ENCODE results near the gene ARHGEF4. TPM values are rescaled to one million over a fixed set of nuclear protein-coding genes. Genes with fewer than 3 reads are reported as not detected.

Gene ARHGEF4
- total RNA-seq, 2 experiments from 2014 or later, result 0.40 to 0.47 TPM

DNA sequence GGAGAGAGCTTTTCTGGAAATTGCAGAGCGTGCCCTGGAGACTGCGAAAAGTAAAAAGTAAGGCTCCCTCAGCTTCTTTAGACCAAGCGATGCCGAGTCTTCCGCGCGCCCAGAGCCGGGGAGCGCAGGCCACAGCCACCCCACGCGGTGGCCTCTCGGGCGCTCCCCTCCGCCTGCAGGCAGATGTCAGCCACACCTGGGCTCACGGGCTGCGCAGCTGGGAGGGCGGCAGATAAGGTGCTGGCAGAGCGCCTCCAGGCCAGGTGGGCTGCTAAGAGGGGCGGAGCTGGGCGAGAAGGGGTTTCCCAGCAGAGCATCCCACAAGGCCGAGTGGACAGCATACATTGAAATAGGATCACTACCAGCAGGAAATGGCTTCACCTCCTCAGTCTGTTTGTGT, 81.7 kb downstream of the ARHGEF4 start:
- CTCF ChIA-PET, result no interaction called here
- Mint-ChIP-seq H3K9me3 (no peaks in the 10 kb centered on the region), H3K27me3 (peaks cover 11% of the 10 kb centered on the region), H3K27ac (no peak overlapping the region), H3K4me3 (no peak overlapping the region), H3K36me3 (ENCODE audit: low read depth) (no peaks in the 10 kb centered on the region), H3K4me1 (no peaks in the 10 kb centered on the region)
- no peak for DNase-seq
- POLR2A ChIA-PET, result interaction anchor here (0.6 kb wide), 1 partner anchor 56 kb away, joined by 4 read pairs; no protein-coding TSS in a partner anchor

DNA sequence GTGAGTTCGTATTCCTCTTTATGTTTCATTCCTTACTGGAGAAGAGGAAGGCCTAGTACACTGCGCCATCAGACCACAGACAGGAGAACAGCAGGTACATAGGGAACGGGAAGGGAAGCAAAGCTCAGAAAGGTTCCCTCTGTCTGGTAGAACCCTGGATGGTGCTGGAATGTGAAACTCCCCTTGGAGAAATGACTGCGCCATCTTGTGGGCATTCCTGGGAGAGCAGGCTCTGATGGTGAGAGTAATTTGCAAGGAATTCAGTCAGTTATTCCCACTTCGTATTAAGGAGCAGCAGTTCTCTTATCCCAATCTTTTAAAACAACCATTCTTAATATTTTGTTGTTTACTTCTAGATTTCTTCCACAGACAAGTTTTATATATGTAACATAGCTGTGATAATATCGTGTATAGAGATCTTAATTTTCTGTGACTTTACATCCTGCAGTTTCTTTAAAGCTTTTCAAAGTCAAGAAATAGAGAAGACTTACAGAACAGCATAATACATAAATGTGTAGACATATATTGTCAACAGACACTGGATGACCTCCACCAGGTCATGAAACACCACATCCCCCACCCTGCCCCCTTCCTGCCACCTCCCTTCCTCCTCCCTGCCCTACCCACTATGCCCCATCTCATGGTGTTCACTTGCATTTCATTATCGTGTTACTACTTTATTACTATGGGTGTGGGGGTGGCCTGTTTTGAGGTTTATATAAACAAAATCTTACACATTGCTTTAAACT, 83.9 kb downstream of the ARHGEF4 start:
- Mint-ChIP-seq H3K4me3 (no peak overlapping the region), H3K36me3 (ENCODE audit: low read depth) (no peaks in the 10 kb centered on the region), H3K4me1 (no peaks in the 10 kb centered on the region), H3K27ac (no peak overlapping the region), H3K9me3 (no peaks in the 10 kb centered on the region), H3K27me3 (peaks cover 7% of the 10 kb centered on the region)
- peak; percentile 50 for DNase-seq
- POLR2A ChIA-PET, result no interaction called here
- CTCF ChIA-PET, result interaction anchor here (2.6 kb wide), 1 partner anchor 124 kb away, joined by 11 read pairs; no protein-coding TSS in a partner anchor

DNA sequence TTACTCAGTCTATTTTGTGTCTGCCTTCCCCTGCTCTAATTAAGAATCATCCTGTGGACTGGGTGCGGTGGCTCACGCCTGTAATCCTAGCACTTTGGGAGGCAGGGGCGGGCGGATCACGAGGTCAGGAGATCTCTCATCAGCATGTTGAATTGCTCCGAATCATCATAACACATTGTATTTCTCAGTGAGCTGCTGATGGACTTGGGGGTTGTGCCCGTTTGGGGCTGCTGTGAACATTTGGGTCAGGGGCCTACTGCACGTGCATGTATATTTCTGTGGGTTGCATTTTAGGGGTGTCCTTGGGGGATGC, 84.4 kb downstream of the ARHGEF4 start:
- H3K27me3 Mint-ChIP-seq, result peaks cover 11% of the 10 kb centered on the region
- H3K4me3 Mint-ChIP-seq, result no peak overlapping the region
- no peak for DNase-seq
- no peaks in the 10 kb centered on the region for H3K36me3 Mint-ChIP-seq (ENCODE audit: low read depth)
- no peaks in the 10 kb centered on the region for H3K9me3 Mint-ChIP-seq
- no peak overlapping the region for H3K27ac Mint-ChIP-seq
- ChIA-PET CTCF (interaction anchor here (2.6 kb wide), 1 partner anchor 124 kb away, joined by 11 read pairs; no protein-coding TSS in a partner anchor), POLR2A (no interaction called here)
- no peaks in the 10 kb centered on the region for H3K4me1 Mint-ChIP-seq

DNA sequence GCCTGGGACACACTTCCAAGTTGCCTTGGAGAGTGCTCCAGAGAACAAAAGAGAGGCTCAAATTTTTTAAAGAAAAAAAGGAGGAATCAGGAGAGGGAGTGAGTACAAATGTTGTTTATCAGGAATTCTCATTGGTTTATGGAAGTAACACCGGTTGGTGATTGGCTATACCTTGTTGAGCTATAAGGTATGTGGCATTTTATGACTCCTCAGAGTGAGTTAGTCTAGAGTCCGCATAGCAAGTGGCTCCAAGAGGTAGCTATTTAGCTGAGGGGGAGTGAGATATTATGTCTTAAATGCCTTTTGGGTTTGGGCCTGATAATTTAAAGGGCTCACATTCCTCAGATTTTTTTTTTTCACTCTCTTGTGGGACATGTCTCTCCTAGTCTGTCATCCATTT, 85.7 kb downstream of the ARHGEF4 start:
- Mint-ChIP-seq H3K36me3 (ENCODE audit: low read depth) (no peaks in the 10 kb centered on the region), H3K9me3 (no peaks in the 10 kb centered on the region), H3K4me3 (no peak overlapping the region), H3K4me1 (no peaks in the 10 kb centered on the region), H3K27me3 (peaks cover 17% of the 10 kb centered on the region), H3K27ac (no peak overlapping the region)
- ChIA-PET CTCF (interaction anchor here (0.6 to 2.6 kb wide), 5 partner anchors 46 to 396 kb away, joined by 3 to 11 read pairs (median 3); no protein-coding TSS in a partner anchor), POLR2A (no interaction called here)
- no peak for DNase-seq

DNA sequence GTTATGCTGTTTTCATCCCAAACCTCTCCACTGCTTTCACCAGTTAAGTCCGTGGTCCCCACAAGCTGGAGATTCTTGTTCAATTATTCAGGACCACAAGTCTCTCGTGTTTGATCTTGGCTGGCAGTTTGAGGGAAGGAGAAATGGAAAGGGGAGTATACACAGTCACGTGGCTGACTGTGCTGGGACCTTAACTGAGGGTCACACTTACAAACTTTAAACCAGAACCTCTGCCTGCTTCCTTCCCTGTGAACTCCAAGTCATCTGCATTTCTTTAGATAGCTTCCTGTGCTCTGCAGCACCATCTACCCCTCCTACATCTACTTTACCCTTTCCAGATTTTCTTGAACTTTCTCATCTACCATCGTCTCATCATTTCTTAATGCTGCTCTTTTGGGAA, 91.7 kb downstream of the ARHGEF4 start:
- no peak for DNase-seq
- Mint-ChIP-seq H3K9me3 (no peaks in the 10 kb centered on the region), H3K4me1 (no peaks in the 10 kb centered on the region), H3K4me3 (no peak overlapping the region), H3K36me3 (ENCODE audit: low read depth) (no peaks in the 10 kb centered on the region), H3K27me3 (peaks cover 29% of the 10 kb centered on the region), H3K27ac (no peak overlapping the region)
- CTCF ChIA-PET, result interaction anchor here (1.2 kb wide), 1 partner anchor 16 kb away, joined by 3 read pairs; no protein-coding TSS in a partner anchor
- POLR2A ChIA-PET, result no interaction called here

DNA sequence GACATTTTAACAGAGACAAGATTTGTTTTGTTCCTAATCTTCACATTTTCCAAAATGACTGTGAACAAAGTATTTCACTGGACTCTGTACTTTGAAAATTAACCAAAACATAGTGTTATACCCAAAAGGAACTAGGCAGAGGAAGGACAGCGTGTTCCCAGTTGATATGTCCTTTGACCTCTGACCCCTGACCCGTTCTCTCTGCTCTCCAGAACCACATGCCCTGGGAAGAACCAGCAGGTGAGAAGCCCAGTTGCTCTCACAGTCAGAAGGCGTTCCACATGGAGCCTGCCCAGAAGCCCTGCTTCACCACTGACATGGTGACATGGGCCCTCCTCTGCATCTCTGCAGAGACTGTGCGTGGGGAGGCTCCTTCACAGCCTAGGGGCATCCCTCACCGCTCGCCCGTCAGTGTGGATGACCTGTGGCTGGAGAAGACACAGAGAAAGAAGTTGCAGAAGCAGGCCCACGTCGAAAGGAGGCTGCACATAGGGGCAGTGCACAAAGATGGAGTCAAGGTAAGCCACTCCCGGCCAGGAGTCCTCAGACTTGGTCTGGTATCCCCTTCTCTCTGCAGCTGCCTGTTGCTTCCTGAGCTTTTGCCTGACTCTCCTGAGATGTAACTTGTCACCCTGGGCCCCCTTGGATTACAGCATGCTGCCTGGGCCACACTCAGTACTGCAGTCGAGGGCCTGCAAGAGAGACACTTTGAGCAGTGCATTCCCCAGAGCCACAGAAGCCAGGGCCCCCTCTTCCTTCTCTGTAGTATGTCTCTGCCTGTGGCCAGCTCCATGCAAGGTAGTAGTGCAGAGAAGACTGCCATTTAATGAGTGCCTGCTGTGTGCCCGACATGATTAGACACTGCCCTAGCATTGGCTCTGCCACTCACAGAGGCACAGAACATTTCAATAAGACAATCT, 94.3 kb downstream of the ARHGEF4 start:
- Mint-ChIP-seq H3K27ac (no peak overlapping the region), H3K4me1 (no peaks in the 10 kb centered on the region), H3K27me3 (peaks cover 38% of the 10 kb centered on the region), H3K36me3 (ENCODE audit: low read depth) (no peaks in the 10 kb centered on the region), H3K4me3 (no peak overlapping the region), H3K9me3 (no peaks in the 10 kb centered on the region)
- POLR2A ChIA-PET, result no interaction called here
- CTCF ChIA-PET, result no interaction called here
- no peak for DNase-seq

DNA sequence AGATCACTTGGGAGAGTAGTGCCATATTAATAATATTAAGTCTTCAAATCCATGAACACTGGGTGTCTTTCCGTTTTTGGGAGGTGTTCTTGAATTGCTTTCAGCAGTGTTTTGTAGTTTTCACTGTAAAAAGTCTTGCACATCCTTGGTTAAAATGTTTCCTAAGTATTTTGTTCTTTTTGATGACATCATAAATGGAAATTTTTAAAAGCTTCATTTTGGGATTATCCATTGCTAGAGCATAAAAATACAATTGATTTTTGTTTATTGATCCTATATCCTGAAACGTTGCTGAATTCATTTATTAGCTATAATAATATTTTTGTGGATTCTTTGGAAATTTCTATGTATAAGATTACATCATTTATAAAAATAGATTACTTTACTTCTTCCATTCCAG, 96.8 kb downstream of the ARHGEF4 start:
- Mint-ChIP-seq H3K27ac (no peak overlapping the region), H3K4me1 (no peaks in the 10 kb centered on the region), H3K9me3 (peaks cover 6% of the 10 kb centered on the region), H3K4me3 (no peak overlapping the region), H3K27me3 (peaks cover 32% of the 10 kb centered on the region), H3K36me3 (ENCODE audit: low read depth) (no peaks in the 10 kb centered on the region)
- DNase-seq, result no peak
- ChIA-PET POLR2A (no interaction called here), CTCF (no interaction called here)

DNA sequence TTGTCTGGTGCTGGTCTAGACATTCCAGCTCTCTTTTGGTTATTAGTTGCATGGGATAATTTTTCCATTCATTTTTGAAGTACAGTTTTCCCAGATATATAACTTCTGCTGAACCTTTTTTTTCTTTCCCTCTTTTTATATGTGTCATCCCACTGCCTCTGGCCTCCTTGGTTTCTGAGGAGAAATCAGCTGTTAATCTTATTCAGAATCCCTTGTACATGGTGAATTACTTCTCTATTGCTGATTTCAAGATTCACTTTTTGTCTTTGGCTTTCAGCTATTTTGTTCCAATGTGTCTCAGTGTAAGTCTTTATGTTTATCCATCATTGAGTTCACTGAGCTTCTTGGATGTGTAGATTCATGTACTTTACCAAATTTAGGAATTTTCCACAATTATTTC, 99.7 kb downstream of the ARHGEF4 start:
- CTCF ChIA-PET, result no interaction called here
- Mint-ChIP-seq H3K4me3 (no peak overlapping the region), H3K4me1 (no peaks in the 10 kb centered on the region), H3K27ac (no peak overlapping the region), H3K9me3 (peaks cover 9% of the 10 kb centered on the region), H3K27me3 (peaks cover 34% of the 10 kb centered on the region), H3K36me3 (ENCODE audit: low read depth) (no peaks in the 10 kb centered on the region)
- no peak for DNase-seq
- POLR2A ChIA-PET, result no interaction called here

DNA sequence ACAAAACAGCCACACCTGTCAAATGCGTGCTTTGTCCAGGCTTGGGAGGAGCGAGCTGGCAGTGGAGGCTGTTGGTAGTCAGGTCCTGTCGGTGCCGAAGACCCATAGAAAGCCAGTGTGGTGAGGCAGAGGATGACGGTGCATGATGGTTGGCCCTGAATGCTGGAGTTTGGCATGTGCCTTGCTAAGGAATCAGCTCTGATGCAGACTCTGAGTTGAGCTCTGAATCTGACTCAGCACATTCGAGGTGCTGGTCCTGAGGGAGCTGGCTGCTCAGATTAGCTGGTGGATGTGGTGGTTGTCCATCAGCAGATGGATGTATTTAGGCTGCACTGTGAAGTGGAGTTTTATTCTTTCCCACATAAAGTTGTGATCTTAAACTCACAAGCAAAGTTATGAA, 111.3 kb downstream of the ARHGEF4 start:
- POLR2A ChIA-PET, result no interaction called here
- Mint-ChIP-seq H3K36me3 (ENCODE audit: low read depth) (peaks cover 5% of the 10 kb centered on the region), H3K27me3 (peaks cover 13% of the 10 kb centered on the region), H3K9me3 (peaks cover 26% of the 10 kb centered on the region), H3K4me1 (peaks cover 16% of the 10 kb centered on the region), H3K27ac (no peak overlapping the region), H3K4me3 (no peak overlapping the region)
- no peak for DNase-seq
- CTCF ChIA-PET, result no interaction called here

DNA sequence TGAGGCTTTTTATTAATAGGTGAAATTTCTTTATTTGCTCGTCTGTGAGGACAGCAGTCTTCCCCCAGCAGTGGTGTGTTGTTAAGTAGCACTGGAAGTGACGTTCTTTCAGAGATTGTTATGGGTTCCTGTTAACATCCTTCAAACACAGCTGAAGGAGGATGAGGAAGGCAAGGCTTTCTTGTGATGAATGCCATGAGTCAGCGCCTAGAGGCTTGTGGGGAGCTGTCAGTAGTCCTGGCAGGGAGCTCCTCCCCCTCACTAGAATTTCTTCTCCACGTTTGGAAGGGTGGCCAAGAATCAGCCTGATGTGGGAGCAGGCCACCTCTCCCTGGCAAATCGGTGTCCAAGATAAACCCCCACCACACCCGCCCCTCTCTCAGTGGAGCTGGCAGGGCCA, 113.2 kb downstream of the ARHGEF4 start:
- H3K9me3 Mint-ChIP-seq, result peaks cover 25% of the 10 kb centered on the region
- H3K4me1 Mint-ChIP-seq, result peaks cover 16% of the 10 kb centered on the region
- no peak overlapping the region for H3K4me3 Mint-ChIP-seq
- peaks cover 13% of the 10 kb centered on the region for H3K27me3 Mint-ChIP-seq
- DNase-seq, result no peak
- H3K27ac Mint-ChIP-seq, result no peak overlapping the region
- ChIA-PET CTCF (no interaction called here), POLR2A (no interaction called here)
- H3K36me3 Mint-ChIP-seq (ENCODE audit: low read depth), result peaks cover 2% of the 10 kb centered on the region

DNA sequence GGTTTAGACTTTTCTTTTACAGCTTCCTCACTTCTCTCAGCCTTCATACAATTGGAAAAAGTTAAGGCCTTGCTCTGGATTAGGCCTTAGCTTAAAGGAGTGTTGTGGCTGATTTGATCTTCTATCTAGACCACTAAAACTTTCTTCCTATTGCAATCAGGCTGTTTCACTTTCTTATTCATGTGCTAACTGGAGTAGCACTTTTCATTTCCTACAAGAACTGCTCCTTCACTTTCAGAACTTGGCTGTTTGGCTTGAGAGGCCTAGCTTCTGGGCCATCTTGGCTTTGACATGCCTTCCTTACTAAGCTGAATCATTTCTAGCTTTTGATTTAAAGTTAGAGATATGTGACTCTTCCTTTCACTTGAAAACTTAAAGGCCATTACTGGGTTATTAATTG, 114.3 kb downstream of the ARHGEF4 start:
- POLR2A ChIA-PET, result no interaction called here
- Mint-ChIP-seq H3K27ac (peak overlapping the region; percentile 28), H3K36me3 (ENCODE audit: low read depth) (peaks cover 2% of the 10 kb centered on the region), H3K27me3 (peaks cover 21% of the 10 kb centered on the region), H3K9me3 (peaks cover 26% of the 10 kb centered on the region), H3K4me1 (peaks cover 16% of the 10 kb centered on the region), H3K4me3 (no peak overlapping the region)
- DNase-seq, result no peak
- CTCF ChIA-PET, result interaction anchor here (0.6 kb wide), 1 partner anchor 29 kb away, joined by 4 read pairs; no protein-coding TSS in a partner anchor

DNA sequence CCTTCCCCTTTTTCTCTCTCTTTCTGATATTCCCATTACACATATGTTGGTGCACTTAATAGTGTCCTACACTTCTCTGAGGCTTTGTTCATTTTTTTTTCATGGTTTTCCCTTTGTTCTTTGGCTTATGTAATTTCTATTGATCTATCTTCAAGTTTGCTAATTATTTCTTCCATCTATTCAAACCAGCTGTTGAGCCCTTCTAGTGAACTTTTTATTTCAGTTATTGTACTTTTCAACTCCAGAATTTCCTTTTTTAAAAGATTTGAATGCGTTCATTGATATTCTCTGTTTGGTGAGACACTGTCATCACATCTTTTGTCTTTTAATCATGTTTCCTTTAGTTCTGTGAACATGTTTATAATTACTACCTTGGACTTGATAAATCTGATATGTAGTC, 118.2 kb downstream of the ARHGEF4 start:
- Mint-ChIP-seq H3K27ac (no peak overlapping the region), H3K4me1 (peaks cover 16% of the 10 kb centered on the region), H3K9me3 (peaks cover 24% of the 10 kb centered on the region), H3K4me3 (no peak overlapping the region), H3K27me3 (peaks cover 27% of the 10 kb centered on the region), H3K36me3 (ENCODE audit: low read depth) (peaks cover 2% of the 10 kb centered on the region)
- DNase-seq, result no peak
- ChIA-PET CTCF (interaction anchor here (0.9 kb wide), 1 partner anchor 11 kb away, joined by 3 read pairs; no protein-coding TSS in a partner anchor), POLR2A (no interaction called here)

DNA sequence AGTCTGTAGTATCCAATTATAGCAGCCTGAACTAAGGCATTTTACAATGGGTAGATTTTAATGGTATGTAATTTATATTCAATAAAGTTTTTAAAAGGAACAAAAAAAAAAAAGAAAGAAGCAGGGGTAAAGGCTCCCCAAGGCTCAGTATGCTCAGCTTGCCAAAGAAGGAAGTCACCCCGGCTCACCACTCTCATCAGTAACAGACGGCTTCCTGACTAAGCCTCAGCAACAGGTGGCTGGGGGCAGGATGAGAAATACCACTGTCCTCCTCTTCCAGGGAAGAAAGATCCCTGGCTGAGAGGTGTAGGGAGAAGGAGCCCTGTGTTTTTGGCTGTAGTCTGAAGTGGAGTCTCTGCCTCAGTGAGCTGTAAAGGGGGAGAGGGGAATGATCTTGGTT, 121.2 kb downstream of the ARHGEF4 start:
- DNase-seq, result no peak
- ChIA-PET POLR2A (no interaction called here), CTCF (no interaction called here)
- H3K4me3 Mint-ChIP-seq, result no peak overlapping the region
- no peaks in the 10 kb centered on the region for H3K4me1 Mint-ChIP-seq
- H3K27me3 Mint-ChIP-seq, result peaks cover 52% of the 10 kb centered on the region
- peaks cover 20% of the 10 kb centered on the region for H3K9me3 Mint-ChIP-seq
- no peaks in the 10 kb centered on the region for H3K36me3 Mint-ChIP-seq (ENCODE audit: low read depth)
- H3K27ac Mint-ChIP-seq, result no peak overlapping the region
